ENCODE results near the gene PARD6G.

Gene PARD6G

GRCh38 chr18:80194874-80195570, 52.3 kb downstream of the PARD6G start:
- POLR2A ChIA-PET, result no interaction called here
- DNase-seq (ENCODE audit: extremely low spot score), result no peak
- CTCF ChIA-PET, result no interaction called here
- TF ChIP-seq SUZ12 (IDR thresholded peaks at IDR 0.05), result no peak
- no peak for TF ChIP-seq FOXA1 (IDR thresholded peaks at IDR 0.05)
- TF ChIP-seq PKNOX1 (IDR thresholded peaks at IDR 0.05), result no peak
- TF ChIP-seq FOXK2 (IDR thresholded peaks at IDR 0.05), result no peak
- no peak for TF ChIP-seq ARNT (IDR thresholded peaks at IDR 0.05)
- no peak for TF ChIP-seq ZNF384 (IDR thresholded peaks at IDR 0.05)
- TF ChIP-seq BHLHE40 (IDR thresholded peaks at IDR 0.05; ENCODE audit: borderline replicate concordance), result no peak
- no peak for TF ChIP-seq LEF1 (IDR thresholded peaks at IDR 0.05; ENCODE audit: borderline replicate concordance)
- no peak for TF ChIP-seq NFRKB (IDR thresholded peaks at IDR 0.05)
- TF ChIP-seq L3MBTL2 (conservative IDR thresholded peaks at IDR 0.05), result no peak
- no peak for TF ChIP-seq FOXM1 (IDR thresholded peaks at IDR 0.05; ENCODE audit: borderline replicate concordance)
- TF ChIP-seq HDGF (IDR thresholded peaks at IDR 0.05; ENCODE audit: borderline replicate concordance), result no peak
- no peak for TF ChIP-seq ELF4 (IDR thresholded peaks at IDR 0.05)
- TF ChIP-seq TARDBP (IDR thresholded peaks at IDR 0.05), result no peak
- no peak for TF ChIP-seq CTBP1 (IDR thresholded peaks at IDR 0.05; ENCODE audit: borderline replicate concordance)
- TF ChIP-seq SP1 (IDR thresholded peaks at IDR 0.05), result no peak

GRCh38 chr18:80193701-80194100, 53.6 kb downstream of the PARD6G start:
- ChIA-PET CTCF (no interaction called here), POLR2A (no interaction called here)
- TF ChIP-seq NFRKB (IDR thresholded peaks at IDR 0.05), result no peak
- no peak for TF ChIP-seq FOXA1 (IDR thresholded peaks at IDR 0.05)
- no peak for TF ChIP-seq L3MBTL2 (conservative IDR thresholded peaks at IDR 0.05)
- no peak for TF ChIP-seq SUZ12 (IDR thresholded peaks at IDR 0.05)
- TF ChIP-seq FOXK2 (IDR thresholded peaks at IDR 0.05), result no peak
- no peak for TF ChIP-seq ELF4 (IDR thresholded peaks at IDR 0.05)
- no peak for TF ChIP-seq BHLHE40 (IDR thresholded peaks at IDR 0.05; ENCODE audit: borderline replicate concordance)
- TF ChIP-seq FOXM1 (IDR thresholded peaks at IDR 0.05; ENCODE audit: borderline replicate concordance), result no peak
- no peak for DNase-seq (ENCODE audit: extremely low spot score)

GRCh38 chr18:80192653-80193385, 54.5 kb downstream of the PARD6G start:
- no peak for DNase-seq (ENCODE audit: extremely low spot score)
- no peak for TF ChIP-seq ARNT (IDR thresholded peaks at IDR 0.05)
- TF ChIP-seq NFRKB (IDR thresholded peaks at IDR 0.05), result no peak
- TF ChIP-seq L3MBTL2 (conservative IDR thresholded peaks at IDR 0.05), result no peak
- no peak for TF ChIP-seq LEF1 (IDR thresholded peaks at IDR 0.05; ENCODE audit: borderline replicate concordance)
- no peak for TF ChIP-seq PKNOX1 (IDR thresholded peaks at IDR 0.05)
- ChIA-PET POLR2A (no interaction called here), CTCF (no interaction called here)

- DNase-seq (ENCODE audit: extremely low spot score), result no peak
- POLR2A ChIA-PET, result no interaction called here
- CTCF ChIA-PET, result no interaction called here
- TF ChIP-seq FOXM1 (IDR thresholded peaks at IDR 0.05; ENCODE audit: borderline replicate concordance), result no peak
- TF ChIP-seq HDGF (IDR thresholded peaks at IDR 0.05; ENCODE audit: borderline replicate concordance), result no peak
- TF ChIP-seq L3MBTL2 (conservative IDR thresholded peaks at IDR 0.05), result no peak
- no peak for TF ChIP-seq ZNF384 (IDR thresholded peaks at IDR 0.05)
- TF ChIP-seq TARDBP (IDR thresholded peaks at IDR 0.05), result no peak
- TF ChIP-seq NFRKB (IDR thresholded peaks at IDR 0.05), result no peak
- TF ChIP-seq SP1 (IDR thresholded peaks at IDR 0.05), result no peak
- TF ChIP-seq FOXK2 (IDR thresholded peaks at IDR 0.05), result no peak
- no peak for TF ChIP-seq CTBP1 (IDR thresholded peaks at IDR 0.05; ENCODE audit: borderline replicate concordance)
- no peak for TF ChIP-seq FOXA1 (IDR thresholded peaks at IDR 0.05)
- TF ChIP-seq ARNT (IDR thresholded peaks at IDR 0.05), result no peak
- TF ChIP-seq PKNOX1 (IDR thresholded peaks at IDR 0.05), result no peak
- TF ChIP-seq SUZ12 (IDR thresholded peaks at IDR 0.05), result no peak
- TF ChIP-seq BHLHE40 (IDR thresholded peaks at IDR 0.05; ENCODE audit: borderline replicate concordance), result no peak
- TF ChIP-seq LEF1 (IDR thresholded peaks at IDR 0.05; ENCODE audit: borderline replicate concordance), result no peak
- TF ChIP-seq ELF4 (IDR thresholded peaks at IDR 0.05), result no peak
Observed at GRCh38 chr18:80191907-80192652, 55.2 kb downstream of the PARD6G start.

GRCh38 chr18:80191264-80191663, 56.0 kb downstream of the PARD6G start:
- no peak for DNase-seq (ENCODE audit: extremely low spot score)
- POLR2A ChIA-PET, result no interaction called here
- TF ChIP-seq BHLHE40 (IDR thresholded peaks at IDR 0.05; ENCODE audit: borderline replicate concordance) (no peak), FOXK2 (IDR thresholded peaks at IDR 0.05) (no peak), LEF1 (IDR thresholded peaks at IDR 0.05; ENCODE audit: borderline replicate concordance) (no peak), NFRKB (IDR thresholded peaks at IDR 0.05) (no peak), FOXA1 (IDR thresholded peaks at IDR 0.05) (no peak), CTBP1 (IDR thresholded peaks at IDR 0.05; ENCODE audit: borderline replicate concordance) (no peak), TARDBP (IDR thresholded peaks at IDR 0.05) (no peak), FOXM1 (IDR thresholded peaks at IDR 0.05; ENCODE audit: borderline replicate concordance) (no peak), ELF4 (IDR thresholded peaks at IDR 0.05) (no peak)
- CTCF ChIA-PET, result no interaction called here

All from HEK293T (cell line).